ENCODE measurements around the gene PRR20G. TPM values are rescaled to one million over a fixed set of nuclear protein-coding genes. Genes with fewer than 3 reads are reported as not detected.
"Not testable (repeated sequence)": the region's sequence is repeated elsewhere in the genome, so short reads cannot be mapped to it uniquely, and the experiment has no call there.

PRR20G gene
- polyA plus RNA-seq, 1 experiment: not detected

DNA sequence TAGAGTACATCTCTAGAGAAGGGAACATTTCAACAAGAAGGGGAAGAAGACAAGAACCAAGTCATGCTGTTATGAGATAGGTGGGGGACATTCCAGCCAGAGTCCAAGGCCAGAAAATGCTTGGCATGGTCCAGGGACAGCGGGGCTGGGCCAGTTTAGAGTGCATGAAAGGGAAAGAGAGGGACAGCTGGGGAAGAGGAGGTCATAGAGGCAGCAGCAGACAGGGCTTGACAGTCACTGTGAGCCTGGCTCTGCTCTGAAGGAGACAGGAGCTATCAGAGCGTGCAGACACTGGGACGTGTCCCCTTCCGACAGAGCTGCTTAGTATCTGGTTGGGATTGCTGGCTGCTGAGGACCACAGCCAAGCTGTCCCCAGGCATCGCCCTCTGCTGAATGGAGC lies 35.7 kb upstream of the PRR20G start:
- TF ChIP-seq, protein P1, sequence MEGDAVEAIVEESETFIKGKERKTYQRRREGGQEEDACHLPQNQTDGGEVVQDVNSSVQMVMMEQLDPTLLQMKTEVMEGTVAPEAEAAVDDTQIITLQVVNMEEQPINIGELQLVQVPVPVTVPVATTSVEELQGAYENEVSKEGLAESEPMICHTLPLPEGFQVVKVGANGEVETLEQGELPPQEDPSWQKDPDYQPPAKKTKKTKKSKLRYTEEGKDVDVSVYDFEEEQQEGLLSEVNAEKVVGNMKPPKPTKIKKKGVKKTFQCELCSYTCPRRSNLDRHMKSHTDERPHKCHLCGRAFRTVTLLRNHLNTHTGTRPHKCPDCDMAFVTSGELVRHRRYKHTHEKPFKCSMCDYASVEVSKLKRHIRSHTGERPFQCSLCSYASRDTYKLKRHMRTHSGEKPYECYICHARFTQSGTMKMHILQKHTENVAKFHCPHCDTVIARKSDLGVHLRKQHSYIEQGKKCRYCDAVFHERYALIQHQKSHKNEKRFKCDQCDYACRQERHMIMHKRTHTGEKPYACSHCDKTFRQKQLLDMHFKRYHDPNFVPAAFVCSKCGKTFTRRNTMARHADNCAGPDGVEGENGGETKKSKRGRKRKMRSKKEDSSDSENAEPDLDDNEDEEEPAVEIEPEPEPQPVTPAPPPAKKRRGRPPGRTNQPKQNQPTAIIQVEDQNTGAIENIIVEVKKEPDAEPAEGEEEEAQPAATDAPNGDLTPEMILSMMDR (IDR thresholded peaks at IDR 0.05; ENCODE audit: insufficient read depth, low read depth, low read length): no peak
- POLR2A ChIA-PET: no interaction called here

DNA sequence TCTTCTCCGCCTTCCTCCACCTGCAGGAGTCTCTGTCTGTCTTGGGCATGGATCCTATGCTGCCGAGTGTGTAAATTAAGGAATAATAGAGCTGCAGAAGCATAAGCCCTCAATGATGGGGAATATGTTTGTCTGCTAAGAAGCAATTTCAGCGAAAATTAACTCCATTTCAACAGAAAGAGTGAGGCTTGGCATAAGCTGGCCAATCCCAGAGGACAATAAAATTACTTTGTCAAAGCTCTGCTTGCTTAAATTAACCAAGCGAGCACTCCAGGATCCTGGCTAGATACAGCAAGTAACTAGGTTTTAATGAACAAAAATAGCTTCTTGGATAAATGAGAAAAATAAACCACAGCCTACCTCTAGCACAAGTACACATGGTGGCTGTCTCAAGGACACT lies 33.5 kb upstream of the PRR20G start:
- CTCF ChIA-PET: interaction anchor here (0.6 kb wide), 1 partner anchor 12 kb away, joined by 3 read pairs; no protein-coding TSS in a partner anchor
- TF ChIP-seq, protein P1 (IDR thresholded peaks at IDR 0.05; ENCODE audit: insufficient read depth, low read depth, low read length): no peak
- Histone ChIP-seq H3K36me3 (ENCODE audit: control insufficient read depth, insufficient read depth, low read length) (no peaks in the 10 kb centered on the region), H3K27me3 (ENCODE audit: control insufficient read depth, insufficient read depth, low read length) (no peaks in the 10 kb centered on the region), H3K4me3 (ENCODE audit: low read depth, low read length) (no peak overlapping the region)
- no peak for DNase-seq (ENCODE audit: low read depth)
- POLR2A ChIA-PET: no interaction called here

More for the DNA sequence above, 35.7 kb upstream of the PRR20G start:
- no peak overlapping the region for H3K4me3 ChIP-seq (ENCODE audit: low read depth, low read length)
- H3K27me3 ChIP-seq (ENCODE audit: control insufficient read depth, insufficient read depth, low read length): no peaks in the 10 kb centered on the region
- no peaks in the 10 kb centered on the region for H3K36me3 ChIP-seq (ENCODE audit: control insufficient read depth, insufficient read depth, low read length)
- no peak for DNase-seq (ENCODE audit: low read depth)
- CTCF ChIA-PET: no interaction called here

DNA sequence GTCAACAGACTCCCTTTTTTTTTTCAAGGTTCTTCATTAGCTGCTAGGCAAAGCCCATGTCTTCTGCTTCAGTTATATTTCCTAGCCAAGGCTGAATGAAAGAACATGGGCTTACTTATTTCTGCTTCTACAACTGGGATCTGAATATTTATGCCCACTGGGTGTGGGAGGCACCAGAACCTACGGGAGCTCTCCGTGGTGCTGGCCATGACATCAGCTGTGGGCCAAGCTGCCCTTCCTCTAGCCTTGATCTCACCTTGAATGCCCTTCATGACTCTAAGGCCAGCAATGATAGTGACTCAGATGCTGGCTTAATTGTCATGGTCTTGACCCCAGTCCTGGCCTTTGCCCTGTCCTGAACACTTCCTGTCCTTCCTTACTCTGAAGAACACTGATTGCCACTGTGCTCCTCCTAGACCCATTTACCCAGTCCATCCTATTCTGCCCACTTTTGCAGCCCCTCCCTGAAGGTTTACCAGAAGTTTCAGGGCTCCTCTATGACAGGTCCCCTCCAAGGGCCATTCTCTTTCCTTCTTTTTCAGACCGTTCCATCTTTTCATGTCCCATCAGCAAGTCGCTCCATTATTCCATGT lies 32.8 kb upstream of the PRR20G start:
- CTCF ChIA-PET: no interaction called here
- H3K27me3 ChIP-seq (ENCODE audit: control insufficient read depth, insufficient read depth, low read length): no peaks in the 10 kb centered on the region
- TF ChIP-seq, protein P1 (IDR thresholded peaks at IDR 0.05; ENCODE audit: insufficient read depth, low read depth, low read length): no peak
- H3K4me3 ChIP-seq (ENCODE audit: low read depth, low read length): no peak overlapping the region
- no peak for DNase-seq (ENCODE audit: low read depth)
- POLR2A ChIA-PET: no interaction called here
- H3K36me3 ChIP-seq (ENCODE audit: control insufficient read depth, insufficient read depth, low read length): no peaks in the 10 kb centered on the region

DNA sequence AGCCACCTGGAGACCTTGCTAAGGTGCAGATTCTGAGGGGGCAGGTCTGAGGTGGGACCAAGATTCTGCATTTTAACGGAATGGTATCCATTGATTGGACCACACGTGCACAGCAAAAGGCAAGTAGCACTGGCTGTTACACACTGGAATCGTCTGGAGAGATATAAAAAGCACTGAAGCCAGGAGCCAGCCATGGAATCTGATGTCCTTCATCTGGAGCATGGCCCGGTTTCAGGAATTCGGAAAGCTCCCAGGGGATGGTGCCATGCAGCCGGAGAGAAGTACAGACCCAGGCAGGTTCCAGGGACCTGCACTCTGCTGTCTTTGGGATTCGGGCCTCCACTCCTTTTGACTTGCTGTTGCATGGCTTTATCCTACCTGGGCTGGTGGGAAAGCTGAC lies 28.8 kb upstream of the PRR20G start:
- Histone ChIP-seq H3K27me3 (ENCODE audit: control insufficient read depth, insufficient read depth, low read length) (no peaks in the 10 kb centered on the region), H3K36me3 (ENCODE audit: control insufficient read depth, insufficient read depth, low read length) (no peaks in the 10 kb centered on the region), H3K4me3 (ENCODE audit: low read depth, low read length) (no peak overlapping the region)
- CTCF ChIA-PET: interaction anchor here (0.6 to 1.5 kb wide), 2 partner anchors 10 to 681 kb away, joined by 3 read pairs; no protein-coding TSS in a partner anchor
- TF ChIP-seq, protein P1 (IDR thresholded peaks at IDR 0.05; ENCODE audit: insufficient read depth, low read depth, low read length): no peak
- DNase-seq (ENCODE audit: low read depth): no peak
- POLR2A ChIA-PET: no interaction called here

DNA sequence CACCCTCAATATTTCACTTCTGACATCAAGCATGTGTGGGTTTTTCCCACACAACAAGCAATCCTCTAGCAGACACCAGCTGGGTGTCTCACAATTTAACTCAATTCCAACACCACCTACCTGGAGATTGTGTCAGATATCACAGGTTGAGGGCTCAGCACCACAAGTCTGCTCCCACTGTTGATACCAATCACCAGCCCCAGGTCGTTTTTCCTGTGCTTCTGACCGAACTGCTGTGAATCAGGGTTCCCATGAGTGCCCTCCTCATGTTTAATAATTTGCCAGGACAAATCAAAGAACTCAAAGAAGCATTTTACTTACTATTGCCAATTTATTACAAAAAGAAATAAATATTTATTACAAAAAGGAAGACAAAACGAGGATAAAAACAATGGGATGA lies 25.0 kb upstream of the PRR20G start:
- H3K27me3 ChIP-seq (ENCODE audit: control insufficient read depth, insufficient read depth, low read length): no peaks in the 10 kb centered on the region; the same call in 1 of the 2 replicates
- TF ChIP-seq, protein P1 (IDR thresholded peaks at IDR 0.05; ENCODE audit: insufficient read depth, low read depth, low read length): no peak
- no peak overlapping the region for H3K4me3 ChIP-seq (ENCODE audit: low read depth, low read length)
- DNase-seq (ENCODE audit: low read depth): no peak
- ChIA-PET POLR2A (no interaction called here), CTCF (interaction anchor here (0.5 kb wide), 1 partner anchor 58 kb away, joined by 4 read pairs; no protein-coding TSS in a partner anchor)
- no peaks in the 10 kb centered on the region for H3K36me3 ChIP-seq (ENCODE audit: control insufficient read depth, insufficient read depth, low read length)

DNA sequence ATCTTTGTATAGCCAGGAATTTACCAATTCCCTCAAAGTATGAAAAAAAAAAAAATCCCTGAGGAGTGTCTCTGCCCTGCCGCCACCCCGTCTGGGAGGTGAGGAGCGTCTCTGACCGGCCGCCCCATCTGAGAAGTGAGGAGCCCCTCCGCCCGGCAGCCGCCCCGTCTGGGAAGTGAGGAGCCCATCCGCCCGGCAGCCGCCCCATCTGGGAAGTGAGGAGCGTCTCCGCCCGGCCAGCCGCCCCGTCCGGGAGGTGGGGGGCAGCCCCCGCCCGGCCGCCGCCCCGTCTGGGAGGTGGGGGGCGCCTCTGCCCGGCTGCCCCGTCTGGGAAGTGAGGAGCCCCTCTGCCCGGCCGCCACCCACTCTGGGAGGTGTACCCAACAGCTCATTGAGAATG lies 21.0 kb upstream of the PRR20G start:
- DNase-seq (ENCODE audit: low read depth); H3K36me3 ChIP-seq (ENCODE audit: control insufficient read depth, insufficient read depth, low read length); H3K27me3 ChIP-seq (ENCODE audit: control insufficient read depth, insufficient read depth, low read length); H3K4me3 ChIP-seq (ENCODE audit: low read depth, low read length); POLR2A ChIA-PET; CTCF ChIA-PET: not testable (repeated sequence)
